PC-3 (cell line): ENCODE results near the gene SERPINB3. TPM values are rescaled to one million over a fixed set of nuclear protein-coding genes. Genes with fewer than 3 reads are reported as not detected.

Experiments
- ATAC-seq: fragments of 200-7000 bp; cut with Tn5 transposase; 2 replicates; pipeline ENCODE4 v1.9.1; 2020; ENCODE audit warnings: mild to moderate bottlenecking, moderate library complexity
- BruUV-seq: library from RNA; stranded (reverse); fragments of 400-500 nt; replicated peaks from 2 replicates; lab custom pipeline; 2021; lab: Mats Ljungman, UMichigan
- CTCF ChIA-PET: fragments of 300-600 bp; sonication (Branson Sonifier 250); formaldehyde crosslinking; loops from one replicate; lab custom pipeline; 2022; ENCODE audit warnings: antibody characterized with exemption; lab: Charles Lee
- POLR2A ChIA-PET: fragments of 300-600 bp; sonication (Branson Sonifier 250); formaldehyde crosslinking; loops from one replicate; lab custom pipeline; 2022; ENCODE audit warnings: antibody characterized with exemption; ENCODE audit not compliant: unreplicated experiment; lab: Charles Lee
- DNase-seq: peaks from one replicate; pipeline ENCODE4 v3.0.0-alpha.2; 2015
- H2AFZ ChIP-seq: fragments of 300-600 bp; sonication (generic); 2 replicates; pipeline ENCODE4 v1.6.0; 2016; ENCODE audit warnings: antibody characterized with exemption, low read length
- H3F3A ChIP-seq: fragments of 300-600 bp; sonication (generic); one replicate; pipeline ENCODE4 v1.6.0; 2017; ENCODE audit warnings: antibody characterized with exemption, low read length, control low read depth, mild to moderate bottlenecking; ENCODE audit not compliant: unreplicated experiment
- H3K27ac ChIP-seq: fragments of 300-600 bp; sonication (generic); 2 replicates; pipeline ENCODE4 v1.5.1; 2016; ENCODE audit warnings: mild to moderate bottlenecking, low read length
- H3K27me3 ChIP-seq: fragments of 300-600 bp; sonication (generic); 2 replicates; pipeline ENCODE4 v1.6.1; 2016; ENCODE audit warnings: low read length, mixed read lengths
- H3K36me3 ChIP-seq: fragments of 300-600 bp; sonication (generic); 2 replicates; pipeline ENCODE4 v1.6.1; 2016; ENCODE audit warnings: low read depth, mixed run types, low read length, mixed read lengths
- H3K4me1 ChIP-seq: fragments of 300-600 bp; sonication (generic); 2 replicates; pipeline ENCODE4 v1.5.1; 2016; ENCODE audit warnings: low read length; ENCODE audit not compliant: insufficient read depth
- H3K4me2 ChIP-seq: fragments of 300-600 bp; sonication (generic); 2 replicates; pipeline ENCODE4 v1.6.0; 2016; ENCODE audit warnings: low read length
- H3K4me3 ChIP-seq: fragments of 300-600 bp; sonication (generic); 2 replicates; pipeline ENCODE4 v1.5.1; 2016; ENCODE audit warnings: mild to moderate bottlenecking, low read length, mixed read lengths
- H3K79me2 ChIP-seq: fragments of 300-600 bp; sonication (generic); 2 replicates; pipeline ENCODE4 v1.6.1; 2017; ENCODE audit warnings: low read length, mixed read lengths
- H3K9ac ChIP-seq: fragments of 300-600 bp; sonication (generic); 2 replicates; pipeline ENCODE4 v1.6.0; 2016; ENCODE audit warnings: mild to moderate bottlenecking, low read length
- H3K9me2 ChIP-seq: fragments of 300-600 bp; sonication (generic); replicated peaks from 2 replicates; pipeline ENCODE4 v1.6.1; 2016; ENCODE audit warnings: mixed run types, low read length, mixed read lengths
- H3K9me3 ChIP-seq: fragments of 300-600 bp; sonication (generic); 2 replicates; pipeline ENCODE4 v1.6.1; 2016; ENCODE audit warnings: low read length, mixed read lengths
- H4K20me1 ChIP-seq: fragments of 300-600 bp; sonication (generic); 2 replicates; pipeline ENCODE4 v1.6.1; 2016; ENCODE audit warnings: low read length, mixed read lengths
- EZH2phosphoT487 ChIP-seq: fragments of 300-600 bp; sonication (generic); IDR thresholded peaks from 2 replicates; pipeline ENCODE4 v1.6.1; 2018; ENCODE audit warnings: mild to moderate bottlenecking, antibody characterized with exemption, low read length, borderline replicate concordance
- intact Hi-C: fragments of 100-400 bp; cut with micrococcal nuclease; formaldehyde crosslinking; loops from 2 replicates; pipeline ENCODE4 v1.9.0; 2023
- total RNA-seq: library from RNA; depleted of rRNA; stranded (reverse); fragments of >200 nt; gene quantifications from 2 replicates; pipeline ENCODE4 v1.2.3, GENCODE V29; 2014; rRNA removed

Gene SERPINB3
- total RNA-seq, 1 experiment from 2014 or later: 6.3 TPM

DNA sequence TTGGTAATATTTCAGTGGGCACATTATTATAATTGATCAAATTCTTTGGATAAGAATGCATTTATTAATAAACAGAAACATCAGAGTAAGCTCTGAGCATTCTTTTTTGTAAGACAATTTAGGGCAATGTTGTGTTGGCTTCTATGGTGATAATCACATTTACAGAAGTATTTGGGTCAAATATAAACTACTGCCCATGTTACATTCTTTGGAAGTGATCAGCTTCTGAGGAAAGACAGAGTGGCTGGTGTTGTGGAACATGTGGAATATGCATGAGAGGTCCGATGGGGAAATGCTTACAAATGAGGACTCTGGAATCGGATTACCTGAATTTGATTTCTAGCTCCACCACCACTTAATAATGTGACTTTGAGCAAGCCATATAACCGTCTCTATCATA lies 55.2 kb downstream of the SERPINB3 start:
- POLR2A ChIA-PET: no interaction called here
- Histone ChIP-seq H3K79me2 (no peaks in the 10 kb centered on the region), H3K4me2 (no peak overlapping the region), H3K4me3 (no peak overlapping the region), H3K27me3 (no peaks in the 10 kb centered on the region), H3K9me2 (no peaks in the 10 kb centered on the region), H3K9ac (no peak overlapping the region), H3K36me3 (no peaks in the 10 kb centered on the region), H3K27ac (no peak overlapping the region), H2AFZ (no peak overlapping the region), H3F3A (peaks cover 12% of the 10 kb centered on the region), H3K4me1 (peaks cover 26% of the 10 kb centered on the region), H3K9me3 (no peaks in the 10 kb centered on the region), H4K20me1 (no peaks in the 10 kb centered on the region)
- intact Hi-C loops: no loop called here
- DNase-seq: no peak
- BruUV-seq: no TSS peak
- no peak for ATAC-seq
- no peak for TF ChIP-seq EZH2phosphoT487
- CTCF ChIA-PET: no interaction called here

Other genes with a start within 250 kb of the SERPINB3 start
- 44.7 and 50.3 TPM in 2 replicates for gene VPS4B, start 239.4 kb downstream of the SERPINB3 start, total RNA-seq
- gene SERPINB5, start 184.9 kb downstream of the SERPINB3 start, total RNA-seq: 96.5 and 104 TPM in 2 replicates
- not detected in 2 replicates for gene SERPINB12, start 119.5 kb downstream of the SERPINB3 start, total RNA-seq
- not detected in 2 replicates for gene SERPINB13, start 74.5 kb downstream of the SERPINB3 start, total RNA-seq
- gene SERPINB4, start 17.6 kb downstream of the SERPINB3 start, total RNA-seq: 0.40 TPM in 1 of 2 replicates, not detected in the other
- not detected in 2 replicates for gene SERPINB11, start 41.1 kb upstream of the SERPINB3 start, total RNA-seq
- gene SERPINB7, start 113.5 kb upstream of the SERPINB3 start, total RNA-seq: 71.9 and 74.5 TPM in 2 replicates
- gene SERPINB2, start 225.8 kb upstream of the SERPINB3 start, total RNA-seq: 5.8 and 9.9 TPM in 2 replicates
- gene SERPINB10, start 246.1 kb upstream of the SERPINB3 start, total RNA-seq: 0.69 TPM in 1 of 2 replicates, not detected in the other